Endothelial cell of umbilical vein (primary cell): ENCODE data around the gene DDR2. TPM values are rescaled to one million over a fixed set of nuclear protein-coding genes. Genes with fewer than 3 reads are reported as not detected.

Experiments
- BruUV-seq: library from RNA; stranded (reverse); fragments of 400-500 nt; replicated peaks from 2 replicates; lab custom pipeline; 2021; lab: Mats Ljungman, UMichigan
- CTCF ChIA-PET: fragments of 300-600, 350-600 bp; sonication (Branson Sonifier 250); formaldehyde crosslinking; loops from one replicate; lab custom pipeline; 2021; ENCODE audit warnings: antibody characterized with exemption, inconsistent platforms; lab: Charles Lee
- POLR2A ChIA-PET: fragments of 300-600, 350-600 bp; sonication (Branson Sonifier 250); formaldehyde crosslinking; loops from one replicate; lab custom pipeline; 2021; ENCODE audit warnings: antibody characterized with exemption, inconsistent platforms; lab: Charles Lee
- DNase-seq: peaks from one replicate; pipeline ENCODE4 v3.0.0-alpha.2; 2011; ENCODE audit warnings: low read depth, low spot score
- FAIRE-seq: peaks from 2 replicates; lab custom pipeline; 2011; peaks lifted over from hg19 to GRCh38; lab: Jason Lieb, UNC
- H2AFZ ChIP-seq: 2 replicates; pipeline ENCODE4 v1.6.0; 2012; ENCODE audit warnings: low read depth, low read length, control low read depth, inconsistent platforms
- H3K27ac ChIP-seq: 2 replicates; pipeline ENCODE4 v1.5.1; 2011; ENCODE audit warnings: low read depth, mild to moderate bottlenecking, control low read depth, low read length, moderate library complexity; ENCODE audit not compliant: insufficient read depth
- H3K27me3 ChIP-seq, 2 experiments: 2 replicates each; pipeline versions ENCODE4 v1.6.0 to v1.6.1; 2011; ENCODE audit warnings: low read length in 2 of 2, mixed read lengths in 1 of 2; ENCODE audit not compliant: control insufficient read depth in 2 of 2, insufficient read depth in 2 of 2
- H3K36me3 ChIP-seq, 2 experiments: 2 replicates in 1 of 2; 3 replicates in 1 of 2; pipeline ENCODE4 v1.5.1; 2011; ENCODE audit warnings: low read length in 2 of 2, mild to moderate bottlenecking in 1 of 2, moderate library complexity in 1 of 2; ENCODE audit not compliant: control insufficient read depth in 2 of 2, insufficient read depth in 2 of 2; ENCODE audit errors: extremely low read depth in 1 of 2
- H3K4me1 ChIP-seq: 3 replicates; pipeline ENCODE4 v1.5.1; 2011; ENCODE audit warnings: mild to moderate bottlenecking, low read length; ENCODE audit not compliant: control insufficient read depth, insufficient read depth; ENCODE audit errors: extremely low read depth
- H3K4me2 ChIP-seq: 2 replicates; pipeline ENCODE4 v1.6.1; 2011; ENCODE audit warnings: low read length, control low read depth, mixed read lengths; ENCODE audit not compliant: insufficient read depth
- H3K4me3 ChIP-seq, 3 experiments: fragments of 200-600 bp in 1 of 3; sonication (generic), shearing (Covaris generic) in 1 of 3; replicated peaks in 1 of 3; 2 replicates each; pipeline ENCODE4 v1.5.1; 2011 to 2016; ENCODE audit warnings: control low read depth in 3 of 3, low read length in 3 of 3, mild to moderate bottlenecking in 2 of 3, inconsistent platforms in 1 of 3, low read depth in 1 of 3, moderate library complexity in 1 of 3; ENCODE audit not compliant: insufficient read depth in 1 of 3
- H3K79me2 ChIP-seq: 2 replicates; pipeline ENCODE4 v1.6.0; 2012; ENCODE audit warnings: low read length, inconsistent platforms; ENCODE audit not compliant: control insufficient read depth, insufficient read depth
- H3K9ac ChIP-seq: replicated peaks from 2 replicates; pipeline ENCODE3; 2011; ENCODE audit warnings: low read length, control low read depth; ENCODE audit not compliant: insufficient read depth; ENCODE audit errors: extremely low read depth
- H3K9me1 ChIP-seq: replicated peaks from 3 replicates; pipeline ENCODE4 v1.6.0; 2011; ENCODE audit warnings: mild to moderate bottlenecking, low read length; ENCODE audit not compliant: control insufficient read depth, insufficient read depth; ENCODE audit errors: extremely low read depth
- H3K9me3 ChIP-seq: replicated peaks from 2 replicates; pipeline ENCODE4 v1.5.1; 2012; ENCODE audit warnings: low read length, inconsistent platforms; ENCODE audit not compliant: control insufficient read depth, insufficient read depth
- H4K20me1 ChIP-seq: replicated peaks from 2 replicates; pipeline ENCODE3; 2011; ENCODE audit warnings: mild to moderate bottlenecking, low read length; ENCODE audit not compliant: control insufficient read depth, insufficient read depth; ENCODE audit errors: extremely low read depth
- CTCF ChIP-seq, 2 donors: IDR thresholded peaks; 1 replicate in 1 of 2; 2 replicates in 1 of 2; pipeline ENCODE4 v1.5.1; 2011; ENCODE audit warnings: low read length in 2 of 2, mild to moderate bottlenecking in 2 of 2, moderate library complexity in 2 of 2, control low read depth in 1 of 2, inconsistent platforms in 1 of 2, low read depth in 1 of 2; ENCODE audit not compliant: insufficient read depth in 1 of 2; ENCODE audit errors: extremely low read depth in 1 of 2
- EZH2 ChIP-seq: IDR thresholded peaks from 2 replicates; pipeline ENCODE4 v1.6.1; 2012; ENCODE audit warnings: borderline replicate concordance, low read depth, mild to moderate bottlenecking, moderate library complexity, low read length, inconsistent platforms; ENCODE audit not compliant: severe bottlenecking
- FOS ChIP-seq: IDR thresholded peaks from 2 replicates; pipeline ENCODE4 v1.6.1; 2011; ENCODE audit warnings: mild to moderate bottlenecking, low read length, moderate library complexity, borderline replicate concordance; ENCODE audit not compliant: insufficient read depth
- GATA2 ChIP-seq: IDR thresholded peaks from 2 replicates; pipeline ENCODE4 v1.7.0; 2011; ENCODE audit warnings: low read depth, mild to moderate bottlenecking, moderate library complexity, mixed read lengths, low read length; ENCODE audit not compliant: insufficient read length, insufficient read depth
- JUN ChIP-seq: IDR thresholded peaks from 2 replicates; pipeline ENCODE4 v1.6.1; 2011; ENCODE audit warnings: borderline replicate concordance, low read depth; ENCODE audit not compliant: insufficient read length, insufficient read depth
- MAX ChIP-seq: IDR thresholded peaks from 2 replicates; pipeline ENCODE4 v1.6.1; 2011; ENCODE audit not compliant: insufficient read depth, insufficient read length
- MYC ChIP-seq: IDR thresholded peaks from one replicate; pipeline ENCODE4 v1.6.1; 2011; ENCODE audit warnings: mild to moderate bottlenecking, low read depth, low read length
- POLR2A ChIP-seq: IDR thresholded peaks from 2 replicates; pipeline ENCODE4 v1.6.1; 2012; ENCODE audit warnings: low read depth, mild to moderate bottlenecking, control low read depth, low read length
- POLR2AphosphoS5 ChIP-seq: IDR thresholded peaks from 2 replicates; pipeline ENCODE4 v1.6.1; 2012; ENCODE audit warnings: low read depth, mild to moderate bottlenecking, control low read depth, low read length, moderate library complexity; ENCODE audit not compliant: insufficient read depth
- dilution Hi-C: fragments of 300-500 bp; cut with MboI; formaldehyde crosslinking; loops from one replicate; pipeline ENCODE4 v1.15.0; 2019; ENCODE audit warnings: low sequenced_read_pairs; ENCODE audit not compliant: extremely low pct_ligation_motif_present
- intact Hi-C: fragments of 100-400 bp; cut with micrococcal nuclease; formaldehyde crosslinking; loops from one replicate; pipeline ENCODE4 v1.10.0; 2022
- polyA plus RNA-seq, 4 experiments: library from polyadenylated mRNA; depleted of rRNA in 3 of 4; stranded (reverse) in 3 of 4; unstranded in 1 of 4; fragments of >200 nt; gene quantifications; 2 replicates each; pipeline versions ENCODE4 v1.2.1 to v1.2.3, GENCODE V29; 2011 to 2012; ENCODE audit warnings: missing spikeins in 1 of 4
- total RNA-seq: library from RNA; stranded (reverse); gene quantifications from 2 replicates; pipeline ENCODE4 v1.2.3, GENCODE V29; 2021

The DDR2 gene
- total and polyA plus RNA-seq, 2 donors (not counting 3 experiments of a cell fraction or from before 2014, with no cell fraction given), result 27.8 to 30.8 TPM

- no peak for FAIRE-seq
- Histone ChIP-seq H3K4me2 (no peak overlapping the region), H3K27ac (no peak overlapping the region), H2AFZ (no peak overlapping the region), H3K4me1 (peaks cover 43% of the 10 kb centered on the region), H3K79me2 (peaks cover 50% of the 10 kb centered on the region), H3K9me1 (no peaks in the 10 kb centered on the region), H4K20me1 (no peaks in the 10 kb centered on the region), H3K27me3 (no peaks in the 10 kb centered on the region), H3K4me3 (no peak overlapping the region), H3K9ac (no peak overlapping the region), H3K36me3 (no peaks in the 10 kb centered on the region), H3K9me3 (no peaks in the 10 kb centered on the region)
- no peak for DNase-seq
- dilution Hi-C loops (no loop called here), intact Hi-C loops (no loop called here)
- BruUV-seq, result no TSS peak
- POLR2A ChIA-PET, result no interaction called here
- no peak for TF ChIP-seq CTCF (IDR thresholded peaks at IDR 0.05; ENCODE audit: extremely low read depth in 1 of 2, insufficient read depth in 1 of 2, low read depth in 1 of 2, low read length in 2 of 2)
- TF ChIP-seq FOS, result no peak
- TF ChIP-seq JUN, result no peak
- no peak for TF ChIP-seq POLR2AphosphoS5
- no peak for TF ChIP-seq EZH2
- no peak for TF ChIP-seq MAX
- no peak for TF ChIP-seq MYC
- TF ChIP-seq POLR2A, result no peak
- TF ChIP-seq GATA2, result no peak
- CTCF ChIA-PET, result no interaction called here
These were observed 3.2 kb downstream of the DDR2 start for GRCh38 chr1:162635418-162635817.
